Mesenchymal stem cell (in vitro differentiated cells and primary cell): ENCODE results near the gene DCTN4.
"Not testable (repeated sequence)": the region's sequence is repeated elsewhere in the genome, so short reads cannot be mapped to it uniquely, and the experiment has no call there.

Source experiments
- DNase-seq: peaks from one replicate; pipeline ENCODE4 v3.0.0-alpha.2; 2013
- H2AFZ ChIP-seq: one replicate; pipeline ENCODE4 v1.6.1; 2013; ENCODE audit warnings: low read depth, mild to moderate bottlenecking, control low read depth, inconsistent platforms, low read length, moderate library complexity
- H2AK5ac ChIP-seq: 2 replicates; pipeline ENCODE4 v1.6.1; 2013; ENCODE audit warnings: low read length, moderate library complexity, mild to moderate bottlenecking, inconsistent platforms; ENCODE audit not compliant: severe bottlenecking
- H2BK120ac ChIP-seq: one replicate; pipeline ENCODE4 v1.6.1; 2013; ENCODE audit warnings: low read depth, mild to moderate bottlenecking, inconsistent platforms, low read length, moderate library complexity
- H2BK12ac ChIP-seq, 2 experiments: one replicate each; pipeline ENCODE4 v1.6.1; 2013; ENCODE audit warnings: inconsistent platforms in 2 of 2, low read length in 2 of 2, mild to moderate bottlenecking in 2 of 2, moderate library complexity in 2 of 2, control low read depth in 1 of 2
- H2BK15ac ChIP-seq: one replicate; pipeline ENCODE4 v1.6.1; 2013; ENCODE audit warnings: mild to moderate bottlenecking, low read depth, inconsistent platforms; ENCODE audit not compliant: poor library complexity, severe bottlenecking
- H2BK5ac ChIP-seq: 2 replicates; pipeline ENCODE4 v1.6.1; 2013; ENCODE audit warnings: low read depth, mild to moderate bottlenecking, low read length, control low read depth, inconsistent platforms; ENCODE audit not compliant: poor library complexity, severe bottlenecking
- H3K14ac ChIP-seq, 2 experiments: one replicate each; pipeline ENCODE4 v1.6.1; 2013; ENCODE audit warnings: inconsistent platforms in 2 of 2, low read length in 2 of 2, control low read depth in 1 of 2, mild to moderate bottlenecking in 1 of 2, moderate library complexity in 1 of 2
- H3K18ac ChIP-seq, 2 experiments: one replicate each; pipeline ENCODE4 v1.6.1; 2013; ENCODE audit warnings: inconsistent platforms in 2 of 2, low read length in 2 of 2, control low read depth in 1 of 2, low read depth in 1 of 2, mild to moderate bottlenecking in 1 of 2
- H3K23ac ChIP-seq, 2 experiments: one replicate each; pipeline ENCODE4 v1.6.1; 2013; ENCODE audit warnings: inconsistent platforms in 2 of 2, low read length in 2 of 2, mild to moderate bottlenecking in 2 of 2, moderate library complexity in 2 of 2, control low read depth in 1 of 2
- H3K27ac ChIP-seq: 2 replicates; pipeline ENCODE4 v1.5.1; 2013; ENCODE audit warnings: mild to moderate bottlenecking, moderate library complexity, low read length, control low read depth, inconsistent platforms; ENCODE audit not compliant: poor library complexity, severe bottlenecking
- H3K27me3 ChIP-seq, 2 experiments: 2 replicates each; pipeline versions ENCODE4 v1.6.1 to v1.7.0; 2013; ENCODE audit warnings: low read length in 2 of 2, mild to moderate bottlenecking in 2 of 2, moderate library complexity in 2 of 2, control low read depth in 1 of 2, inconsistent platforms in 1 of 2; ENCODE audit not compliant: control insufficient read depth in 1 of 2, insufficient read depth in 1 of 2
- H3K36me3 ChIP-seq, 2 experiments: 2 replicates each; pipeline versions ENCODE4 v1.6.1 to v1.7.0; 2013; ENCODE audit warnings: low read length in 2 of 2, control low read depth in 1 of 2, inconsistent platforms in 1 of 2, low read depth in 1 of 2, mild to moderate bottlenecking in 1 of 2; ENCODE audit not compliant: insufficient read depth in 2 of 2, control insufficient read depth in 1 of 2
- H3K4ac ChIP-seq, 2 experiments: one replicate each; pipeline ENCODE4 v1.6.1; 2013; ENCODE audit warnings: inconsistent platforms in 2 of 2, low read length in 2 of 2, mild to moderate bottlenecking in 2 of 2, moderate library complexity in 2 of 2, control low read depth in 1 of 2, low read depth in 1 of 2
- H3K4me1 ChIP-seq: 2 replicates; pipeline ENCODE4 v1.6.1; 2013; ENCODE audit warnings: low read depth, low read length, control low read depth; ENCODE audit not compliant: control insufficient read depth, insufficient read depth
- H3K4me2 ChIP-seq: 2 replicates; pipeline ENCODE4 v1.6.1; 2013; ENCODE audit warnings: low read length, mild to moderate bottlenecking, inconsistent platforms; ENCODE audit not compliant: poor library complexity, severe bottlenecking
- H3K4me3 ChIP-seq, 2 experiments: 2 replicates each; pipeline versions ENCODE4 v1.5.1 to v1.7.0; 2013; ENCODE audit warnings: low read length in 2 of 2, mild to moderate bottlenecking in 2 of 2, control low read depth in 1 of 2, low read depth in 1 of 2; ENCODE audit not compliant: insufficient read depth in 1 of 2
- H3K79me1 ChIP-seq: replicated peaks from 2 replicates; pipeline ENCODE4 v1.6.1; 2013; ENCODE audit warnings: mild to moderate bottlenecking, control low read depth, low read length, inconsistent platforms; ENCODE audit not compliant: poor library complexity, severe bottlenecking
- H3K9ac ChIP-seq: 2 replicates; pipeline ENCODE4 v1.7.0; 2013; ENCODE audit warnings: mild to moderate bottlenecking, low read length, moderate library complexity
- H3K9me3 ChIP-seq: 2 replicates; pipeline ENCODE4 v1.7.0; 2013; ENCODE audit warnings: mild to moderate bottlenecking, low read length; ENCODE audit not compliant: control insufficient read depth
- H4K8ac ChIP-seq: one replicate; pipeline ENCODE4 v1.6.1; 2013; ENCODE audit warnings: inconsistent platforms, mild to moderate bottlenecking, low read length, moderate library complexity
- H4K91ac ChIP-seq: one replicate; pipeline ENCODE4 v1.6.1; 2013; ENCODE audit warnings: mild to moderate bottlenecking, low read length, inconsistent platforms
- WGBS: methylation state at CpG from one replicate; pipeline ENCODE4 v1.1.7; 2013; ENCODE audit warnings: mixed read lengths; 5-methylcytosine and 5-hydroxymethylcytosine counted together

Gene DCTN4

DNA sequence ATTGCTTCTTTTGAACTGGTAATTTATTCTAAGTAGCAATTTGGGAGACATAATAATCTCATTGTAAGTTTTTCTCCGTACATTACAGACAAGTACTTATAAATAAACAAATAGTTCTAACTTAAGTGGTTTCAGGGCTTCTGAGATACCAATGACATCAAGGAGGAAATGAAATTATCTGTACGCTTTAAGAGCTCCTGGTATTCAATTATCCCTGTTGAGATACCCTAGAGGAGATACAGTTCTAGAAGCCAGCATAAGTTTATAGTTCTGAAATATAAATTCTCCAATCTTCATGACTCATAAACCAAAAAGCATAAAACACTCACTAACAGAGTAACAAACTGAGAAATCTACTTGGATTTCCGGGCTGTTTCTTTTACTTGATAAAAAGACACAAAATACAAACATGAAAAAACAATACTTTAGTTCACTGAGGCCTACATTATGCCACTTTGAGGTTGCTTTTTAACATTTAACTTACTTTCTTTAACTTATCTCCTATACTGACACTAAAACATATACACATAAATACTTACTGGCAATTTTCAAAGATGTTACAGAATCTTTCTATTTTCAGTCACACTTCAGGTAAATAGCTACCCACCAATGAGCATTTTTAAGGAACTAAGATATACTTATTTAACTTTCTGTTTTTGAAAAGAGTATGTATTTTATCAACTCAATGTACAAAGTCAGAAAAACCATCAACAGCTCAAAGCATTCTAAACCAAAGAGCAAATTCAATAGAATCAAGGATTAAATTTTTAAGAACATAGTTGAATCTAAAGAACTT is 7.5 kb downstream of the DCTN4 start:
- H3K18ac ChIP-seq: no peak overlapping the region
- H2BK12ac ChIP-seq: no peak overlapping the region
- no peak overlapping the region for H4K8ac ChIP-seq
- H3K4me2 ChIP-seq: no peak overlapping the region
- no peak overlapping the region for H2BK15ac ChIP-seq
- no peak overlapping the region for H3K4me3 ChIP-seq
- 44% methylated on average over 1 of the region's 3 CpGs for WGBS
- H2AFZ ChIP-seq: no peak overlapping the region
- no peak overlapping the region for H2BK5ac ChIP-seq
- H4K91ac ChIP-seq: no peak overlapping the region
- peaks cover 11 to 74% of the 10 kb centered on the region in 2 experiments for H3K36me3 ChIP-seq
- no peak overlapping the region for H3K14ac ChIP-seq
- H2BK120ac ChIP-seq: no peak overlapping the region
- H3K79me1 ChIP-seq: peaks cover 13% of the 10 kb centered on the region
- H3K27me3 ChIP-seq: no peaks in the 10 kb centered on the region
- peak overlapping the region; percentile 64 for H3K9ac ChIP-seq
- peaks cover 2% of the 10 kb centered on the region for H3K4me1 ChIP-seq
- peak; percentile 70 for DNase-seq
- H3K4ac ChIP-seq: no peak overlapping the region
- no peak overlapping the region for H3K27ac ChIP-seq
- H3K9me3 ChIP-seq: no peaks in the 10 kb centered on the region
- H2AK5ac ChIP-seq: no peak overlapping the region
- no peak overlapping the region for H3K23ac ChIP-seq

DNA sequence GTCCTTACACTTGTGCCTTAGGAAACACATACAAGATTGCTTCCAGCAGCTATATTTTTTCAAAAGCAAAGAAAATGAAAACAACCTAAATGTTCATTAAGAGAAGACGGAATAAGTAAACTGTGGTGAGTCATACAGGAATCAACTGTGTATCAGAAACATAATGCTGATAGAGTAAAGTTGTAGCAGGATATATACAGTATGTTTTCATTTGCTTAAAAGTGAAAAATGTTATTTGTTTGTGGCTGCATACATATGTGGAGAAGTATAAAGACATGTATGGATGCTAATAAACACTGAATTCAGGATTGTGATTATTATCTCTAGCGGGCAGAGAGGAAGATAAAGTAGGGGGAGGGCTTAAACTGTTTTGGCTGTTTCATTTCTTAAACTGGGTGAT is 8.3 kb downstream of the DCTN4 start:
- Histone ChIP-seq H3K27me3 (no peaks in the 10 kb centered on the region), H2BK15ac (no peak overlapping the region), H3K14ac (no peak overlapping the region), H3K23ac (no peak overlapping the region), H3K18ac (no peak overlapping the region), H3K36me3 (peaks cover 8 to 66% of the 10 kb centered on the region in 2 experiments), H3K9ac (no peak overlapping the region), H3K4me2 (no peak overlapping the region), H3K4me1 (peaks cover 2% of the 10 kb centered on the region), H2BK120ac (no peak overlapping the region), H3K27ac (no peak overlapping the region), H4K8ac (no peak overlapping the region), H2BK5ac (no peak overlapping the region), H3K79me1 (peaks cover 13% of the 10 kb centered on the region), H4K91ac (no peak overlapping the region), H3K4ac (no peak overlapping the region), H2AK5ac (no peak overlapping the region), H3K4me3 (no peak overlapping the region), H2AFZ (no peak overlapping the region), H3K9me3 (no peaks in the 10 kb centered on the region), H2BK12ac (no peak overlapping the region)
- 3% methylated on average over 1 of the region's 2 CpGs for WGBS
- peak; percentile 42 for DNase-seq

DNA sequence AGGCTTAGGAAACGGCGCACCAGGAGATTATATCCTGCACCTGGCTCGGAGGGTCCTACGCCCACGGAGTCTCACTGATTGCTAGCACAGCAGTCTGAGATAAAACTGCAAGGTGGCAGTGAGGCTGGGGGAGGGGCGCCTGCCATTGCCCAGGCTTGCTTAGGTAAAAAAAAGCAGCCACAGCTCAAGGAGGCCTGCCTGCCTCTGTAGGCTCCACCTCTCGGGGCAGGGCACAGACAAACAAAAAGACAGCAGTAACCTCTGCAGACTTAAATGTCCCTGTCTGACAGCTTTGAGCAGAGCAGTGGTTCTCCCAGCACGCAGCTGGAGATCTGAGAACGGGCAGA is 15.7 kb downstream of the DCTN4 start:
- not testable (repeated sequence) for H3K79me1 ChIP-seq, H3K27me3 ChIP-seq, H3K23ac ChIP-seq, H3K9me3 ChIP-seq, H3K9ac ChIP-seq, H4K8ac ChIP-seq, H3K18ac ChIP-seq, H2BK120ac ChIP-seq, H3K14ac ChIP-seq, H2AK5ac ChIP-seq, H2BK15ac ChIP-seq, H3K4ac ChIP-seq, H2BK5ac ChIP-seq, H3K4me3 ChIP-seq, H2BK12ac ChIP-seq, H4K91ac ChIP-seq, DNase-seq, H2AFZ ChIP-seq, H3K27ac ChIP-seq, H3K4me2 ChIP-seq, H3K4me1 ChIP-seq
- 97% methylated on average over 8 of the region's 9 CpGs for WGBS
- H3K36me3 ChIP-seq: peaks cover 3 to 36% of the 10 kb centered on the region in 2 experiments

DNA sequence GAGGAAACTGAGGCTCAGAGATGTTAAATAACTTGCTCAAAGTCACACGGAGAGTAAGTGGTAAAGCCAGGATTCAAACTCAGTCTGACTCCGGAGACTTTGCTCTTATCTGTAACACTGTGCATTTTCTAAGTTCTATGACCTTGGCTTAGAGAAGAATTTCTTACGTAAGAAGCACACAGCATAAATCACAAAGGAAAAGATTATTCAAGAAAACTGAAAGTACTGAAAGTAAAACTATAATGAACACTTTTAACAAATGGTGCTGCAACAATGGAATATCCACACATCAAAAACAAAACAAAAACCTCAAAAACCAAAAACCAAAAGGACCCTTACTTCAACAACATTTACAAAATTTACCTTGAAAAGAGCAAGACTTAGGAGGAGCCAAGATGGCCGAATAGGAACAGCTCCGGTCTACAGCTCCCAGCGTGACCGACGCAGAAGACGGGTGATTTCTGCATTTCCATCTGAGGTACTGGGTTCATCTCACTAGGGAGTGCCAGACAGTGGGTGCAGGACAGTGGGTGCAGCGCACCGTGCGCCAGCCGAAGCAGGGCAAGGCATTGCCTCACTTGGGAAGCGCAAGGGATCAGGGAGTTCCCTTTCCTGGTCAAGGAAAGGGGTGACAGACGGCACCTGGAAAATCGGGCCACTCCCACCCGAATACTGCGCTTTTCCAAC is 16.2 kb downstream of the DCTN4 start:
- H2AK5ac ChIP-seq, H4K8ac ChIP-seq, H3K4ac ChIP-seq, H3K4me2 ChIP-seq, H3K18ac ChIP-seq, H2BK12ac ChIP-seq, H3K27ac ChIP-seq, H3K14ac ChIP-seq, H3K23ac ChIP-seq, H3K4me1 ChIP-seq, H3K4me3 ChIP-seq, H2BK5ac ChIP-seq, H3K9me3 ChIP-seq, H2AFZ ChIP-seq, H4K91ac ChIP-seq, H3K27me3 ChIP-seq, H2BK15ac ChIP-seq, H3K79me1 ChIP-seq, H3K9ac ChIP-seq, H2BK120ac ChIP-seq: not testable (repeated sequence)
- DNase-seq: peak; percentile 32
- WGBS: 97% methylated on average over 16 of the region's 18 CpGs
- peaks cover 3 to 37% of the 10 kb centered on the region in 2 experiments for H3K36me3 ChIP-seq
